HG03342 (cell line): ENCODE measurements around the gene NBEAL2.

Experiments used
- ATAC-seq: cut with Tn5 transposase; IDR thresholded peaks from one replicate; pipeline ENCODE4 v1.9.1; 2021; ENCODE audit warnings: mild to moderate bottlenecking, moderate library complexity; ENCODE audit not compliant: unreplicated experiment

Gene NBEAL2

GRCh38 chr3:46998852-46999515 lies 19.5 kb downstream of the NBEAL2 start:
- ATAC-seq: no peak

DNA sequence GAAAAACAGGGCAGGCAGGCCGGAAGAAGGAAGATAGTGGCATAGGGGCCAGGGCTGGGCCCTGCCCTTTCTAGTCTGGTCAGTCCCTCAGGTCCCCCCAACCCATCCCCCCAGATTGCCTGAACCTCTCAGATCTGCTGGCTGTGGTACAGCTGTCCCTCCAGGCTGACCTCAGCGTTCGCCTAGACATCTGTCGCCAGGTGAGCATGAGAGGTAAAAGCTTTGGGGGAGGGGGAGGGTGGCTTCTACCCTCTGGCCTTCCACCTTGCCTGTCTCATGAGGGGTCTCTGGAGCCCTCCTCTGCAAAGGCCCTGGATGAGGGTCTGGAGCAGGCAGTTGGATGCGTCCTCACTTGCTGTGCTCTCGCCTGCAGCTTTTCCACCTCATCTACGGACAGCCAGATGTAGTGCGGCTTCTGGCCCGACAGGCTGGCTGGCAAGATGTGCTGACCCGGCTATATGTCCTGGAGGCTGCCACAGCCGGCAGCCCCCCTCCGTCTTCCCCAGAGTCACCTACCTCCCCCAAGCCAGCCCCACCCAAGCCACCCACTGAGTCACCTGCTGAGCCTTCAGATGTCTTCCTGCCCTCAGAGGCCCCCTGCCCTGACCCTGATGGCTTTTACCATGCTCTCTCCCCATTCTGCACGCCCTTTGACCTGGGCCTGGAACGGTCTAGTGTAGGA lies 20.2 kb downstream of the NBEAL2 start:
- ATAC-seq: no peak

GRCh38 chr3:47000198-47000815 lies 20.8 kb downstream of the NBEAL2 start:
- no peak for ATAC-seq

DNA sequence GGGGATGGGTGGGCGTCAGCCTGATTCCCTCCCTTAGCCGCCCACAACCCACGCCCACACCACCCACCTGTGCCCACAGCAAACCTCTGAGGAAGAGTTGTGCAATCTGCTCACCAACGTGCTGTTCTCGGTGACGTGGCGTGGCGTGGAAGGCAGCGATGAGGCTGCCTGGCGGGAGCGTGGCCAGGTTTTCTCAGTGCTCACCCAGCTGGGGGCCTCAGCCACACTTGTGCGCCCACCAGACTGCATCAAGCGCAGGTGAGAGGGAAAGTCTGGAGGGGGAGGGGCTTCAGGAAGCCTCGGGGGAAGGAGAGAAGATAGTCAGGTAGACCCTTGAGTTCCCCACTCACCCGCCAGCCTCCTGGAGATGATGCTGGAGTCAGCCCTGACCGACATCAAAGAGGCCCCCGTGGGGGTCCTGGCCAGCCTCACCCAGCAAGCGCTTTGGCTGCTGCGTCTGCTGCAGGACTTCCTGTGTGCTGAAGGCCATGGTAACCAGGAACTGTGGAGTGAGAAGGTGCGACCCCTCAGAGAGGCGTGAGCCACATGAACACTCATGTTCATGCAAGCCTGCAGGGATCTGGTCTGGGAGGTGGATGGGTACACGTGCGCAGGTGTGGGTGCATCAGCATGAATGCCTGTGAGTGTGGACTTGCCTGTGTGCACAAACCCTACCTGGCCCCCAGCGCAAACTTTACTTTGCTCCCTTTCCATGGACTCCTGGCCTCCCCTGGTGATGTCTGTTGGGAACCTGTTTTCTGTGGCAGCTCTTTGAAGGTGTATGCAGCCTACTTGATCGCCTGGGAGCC lies 21.7 kb downstream of the NBEAL2 start:
- no peak for ATAC-seq

DNA sequence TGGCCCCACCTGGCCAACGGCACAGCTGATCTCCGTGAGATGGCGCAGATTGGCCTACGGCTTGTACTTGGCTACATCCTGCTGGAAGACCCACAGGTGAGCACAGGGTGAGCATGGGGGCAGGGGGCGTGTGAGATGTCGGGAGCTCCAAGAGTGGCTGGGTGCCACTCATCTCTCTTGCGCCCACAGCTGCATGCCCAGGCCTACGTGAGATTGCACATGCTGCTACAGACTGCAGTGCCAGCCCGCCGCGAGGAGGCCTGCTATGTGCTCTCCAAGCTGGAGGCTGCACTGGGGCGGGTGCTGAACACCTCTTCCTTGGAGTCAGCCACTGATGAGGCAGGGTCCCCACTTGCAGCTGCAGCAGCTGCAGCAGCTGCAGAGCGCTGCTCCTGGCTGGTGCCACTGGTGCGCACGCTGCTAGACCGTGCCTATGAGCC lies 22.3 kb downstream of the NBEAL2 start:
- ATAC-seq: no peak

GRCh38 chr3:47002171-47003055 lies 22.9 kb downstream of the NBEAL2 start:
- no peak for ATAC-seq

- no peak for ATAC-seq
Observed at GRCh38 chr3:47003056-47003410, 23.6 kb downstream of the NBEAL2 start.

DNA sequence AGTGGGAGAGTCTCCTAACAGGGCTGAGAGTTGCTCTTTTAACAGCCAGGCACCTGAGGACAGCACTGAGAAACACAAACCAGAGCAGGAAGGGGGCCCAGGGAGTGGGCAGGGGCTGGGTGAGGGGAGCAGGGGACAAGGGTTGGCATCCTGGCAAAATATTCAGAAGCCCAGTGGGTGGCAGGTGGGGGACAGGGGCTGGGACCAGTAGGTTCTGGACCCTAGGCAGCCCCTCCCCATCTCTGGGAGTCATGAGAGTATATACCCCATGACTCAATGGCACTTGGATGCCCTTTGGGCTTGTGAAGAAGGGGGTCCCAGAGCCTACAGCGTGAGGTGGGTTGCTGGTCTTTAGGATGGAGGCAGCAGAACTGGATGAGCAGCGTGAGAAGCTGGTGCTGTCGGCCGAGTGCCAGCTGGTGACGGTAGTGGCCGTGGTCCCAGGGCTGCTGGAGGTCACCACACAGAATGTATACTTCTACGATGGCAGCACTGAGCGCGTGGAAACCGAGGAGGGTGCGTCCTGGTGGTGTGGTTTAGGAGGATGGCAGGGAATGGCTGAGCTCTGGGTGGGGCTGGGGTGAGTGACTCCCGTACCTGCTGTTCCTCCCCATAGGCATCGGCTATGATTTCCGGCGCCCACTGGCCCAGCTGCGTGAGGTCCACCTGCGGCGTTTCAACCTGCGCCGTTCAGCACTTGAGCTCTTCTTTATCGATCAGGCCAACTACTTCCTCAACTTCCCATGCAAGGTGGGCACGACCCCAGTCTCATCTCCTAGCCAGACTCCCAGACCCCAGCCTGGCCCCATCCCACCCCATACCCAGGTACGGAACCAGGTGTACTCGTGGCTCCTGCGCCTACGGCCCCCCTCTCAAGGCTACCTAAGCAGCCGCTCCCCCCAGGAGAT lies 24.2 kb downstream of the NBEAL2 start:
- ATAC-seq: no peak

DNA sequence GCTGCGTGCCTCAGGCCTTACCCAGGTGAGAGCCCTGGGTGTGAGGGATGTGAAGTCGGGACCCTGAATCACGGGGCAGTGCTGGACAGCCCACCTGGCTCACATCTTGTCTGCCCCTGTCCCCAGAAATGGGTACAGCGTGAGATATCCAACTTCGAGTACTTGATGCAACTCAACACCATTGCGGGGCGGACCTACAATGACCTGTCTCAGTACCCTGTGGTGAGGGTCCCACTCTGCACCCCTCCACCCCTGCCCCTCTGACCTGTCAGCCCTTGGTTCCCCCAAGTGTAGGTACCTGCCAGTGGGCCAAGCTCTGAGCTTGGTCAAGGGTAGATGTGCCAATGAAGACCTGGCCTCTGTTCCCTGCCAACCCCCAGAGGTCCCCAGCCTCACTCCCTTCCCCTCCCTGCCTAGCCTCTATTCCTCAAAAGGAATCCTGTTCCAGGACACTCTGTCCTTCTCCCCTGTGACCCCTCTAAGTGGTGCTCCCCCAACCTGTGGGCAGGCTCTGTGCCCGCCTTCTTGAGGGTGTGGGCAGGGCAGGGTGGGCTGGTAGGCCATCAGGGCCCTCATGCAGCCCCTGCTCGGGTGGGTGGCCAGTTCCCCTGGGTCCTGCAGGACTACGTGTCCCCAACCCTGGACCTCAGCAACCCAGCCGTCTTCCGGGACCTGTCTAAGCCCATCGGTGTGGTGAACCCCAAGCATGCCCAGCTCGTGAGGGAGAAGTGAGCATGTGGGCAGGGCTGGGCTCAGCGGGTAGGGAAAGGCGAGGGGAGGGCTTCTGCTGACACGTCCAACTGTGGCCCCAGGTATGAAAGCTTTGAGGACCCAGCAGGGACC lies 25.1 kb downstream of the NBEAL2 start:
- no peak for ATAC-seq

GRCh38 chr3:47005212-47006144 lies 26.0 kb downstream of the NBEAL2 start:
- ATAC-seq: no peak

DNA sequence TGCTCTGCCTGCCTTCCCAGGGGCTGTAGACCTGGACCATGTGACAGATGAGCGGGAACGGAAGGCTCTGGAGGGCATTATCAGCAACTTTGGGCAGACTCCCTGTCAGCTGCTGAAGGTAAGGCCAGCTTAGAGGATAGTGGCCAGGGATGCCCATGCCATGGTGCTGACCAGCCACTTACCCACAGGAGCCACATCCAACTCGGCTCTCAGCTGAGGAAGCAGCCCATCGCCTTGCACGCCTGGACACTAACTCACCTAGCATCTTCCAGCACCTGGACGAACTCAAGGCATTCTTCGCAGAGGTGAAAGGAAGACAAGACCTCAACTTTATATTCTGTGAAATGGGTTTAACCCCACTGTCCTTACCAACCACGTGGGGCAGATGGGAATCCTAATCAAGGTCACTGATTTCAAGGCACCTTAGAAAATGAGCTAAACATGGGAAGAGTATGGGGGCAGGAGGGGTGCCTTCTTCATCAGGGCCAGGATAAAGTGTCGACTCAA lies 26.7 kb downstream of the NBEAL2 start:
- ATAC-seq: no peak

DNA sequence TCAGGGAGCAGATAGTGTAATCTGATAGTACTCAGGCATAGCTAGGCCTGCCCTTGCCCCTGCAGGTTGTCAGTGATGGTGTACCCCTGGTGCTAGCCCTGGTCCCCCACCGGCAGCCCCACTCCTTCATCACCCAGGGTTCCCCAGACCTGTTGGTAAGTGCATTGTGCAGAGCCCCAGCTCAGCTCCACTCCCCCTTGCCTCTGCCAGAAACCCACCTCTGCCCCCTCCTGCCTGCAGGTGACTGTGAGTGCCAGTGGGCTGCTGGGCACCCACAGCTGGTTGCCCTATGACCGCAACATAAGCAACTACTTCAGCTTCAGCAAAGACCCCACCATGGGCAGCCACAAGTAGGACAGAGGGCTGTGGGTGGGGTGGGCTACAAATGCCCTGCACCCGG lies 27.5 kb downstream of the NBEAL2 start:
- ATAC-seq: no peak

DNA sequence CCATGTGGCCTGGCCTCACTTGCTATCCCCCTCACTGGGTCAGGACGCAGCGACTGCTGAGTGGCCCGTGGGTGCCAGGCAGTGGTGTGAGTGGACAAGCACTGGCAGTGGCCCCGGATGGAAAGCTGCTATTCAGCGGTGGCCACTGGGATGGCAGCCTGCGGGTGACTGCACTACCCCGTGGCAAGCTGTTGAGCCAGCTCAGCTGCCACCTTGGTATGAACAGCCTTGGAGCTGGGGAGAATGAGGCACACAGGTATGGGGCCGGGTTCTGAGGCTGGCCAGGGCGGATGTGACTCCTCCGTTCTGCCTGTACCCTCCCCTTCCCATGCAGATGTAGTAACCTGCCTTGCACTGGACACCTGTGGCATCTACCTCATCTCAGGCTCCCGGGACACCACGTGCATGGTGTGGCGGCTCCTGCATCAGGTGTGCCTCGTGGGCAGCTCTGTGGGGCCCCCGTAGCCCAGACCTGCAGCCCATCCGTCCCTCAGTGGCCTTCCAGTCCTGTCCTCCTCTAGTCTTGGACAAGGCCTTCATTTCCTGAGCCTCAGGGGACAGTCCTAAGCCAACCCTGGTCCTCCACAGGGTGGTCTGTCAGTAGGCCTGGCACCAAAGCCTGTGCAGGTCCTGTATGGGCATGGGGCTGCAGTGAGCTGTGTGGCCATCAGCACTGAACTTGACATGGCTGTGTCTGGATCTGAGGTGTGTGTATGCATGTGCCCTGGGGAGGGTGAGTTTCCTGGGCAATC lies 28.2 kb downstream of the NBEAL2 start:
- ATAC-seq: no peak

DNA sequence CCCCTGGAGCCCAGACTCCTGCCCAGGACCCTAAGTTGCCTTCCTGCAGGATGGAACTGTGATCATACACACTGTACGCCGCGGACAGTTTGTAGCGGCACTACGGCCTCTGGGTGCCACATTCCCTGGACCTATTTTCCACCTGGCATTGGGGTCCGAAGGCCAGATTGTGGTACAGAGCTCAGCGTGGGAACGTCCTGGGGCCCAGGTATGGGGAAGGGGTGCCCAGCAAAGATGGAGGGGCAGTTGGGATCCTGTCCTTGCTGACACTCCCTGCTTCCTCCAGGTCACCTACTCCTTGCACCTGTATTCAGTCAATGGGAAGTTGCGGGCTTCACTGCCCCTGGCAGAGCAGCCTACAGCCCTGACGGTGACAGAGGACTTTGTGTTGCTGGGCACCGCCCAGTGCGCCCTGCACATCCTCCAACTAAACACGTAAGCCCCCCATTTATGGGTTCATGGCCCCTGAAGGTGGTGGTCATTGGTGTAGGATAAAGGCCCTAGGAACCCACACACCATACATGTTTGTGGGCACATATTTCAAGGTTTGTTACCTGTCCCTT lies 28.8 kb downstream of the NBEAL2 start:
- no peak for ATAC-seq

GRCh38 chr3:47008851-47009224 lies 29.4 kb downstream of the NBEAL2 start:
- ATAC-seq: no peak
